ENCODE measurements around the gene TMA7.
"Not testable (repeated sequence)": the region's sequence is repeated elsewhere in the genome, so short reads cannot be mapped to it uniquely, and the experiment has no call there.

The TMA7 gene

GRCh38 chr3:48470286-48470685 is 30.2 kb downstream of the TMA7 start:
- no peak for DNase-seq

DNA sequence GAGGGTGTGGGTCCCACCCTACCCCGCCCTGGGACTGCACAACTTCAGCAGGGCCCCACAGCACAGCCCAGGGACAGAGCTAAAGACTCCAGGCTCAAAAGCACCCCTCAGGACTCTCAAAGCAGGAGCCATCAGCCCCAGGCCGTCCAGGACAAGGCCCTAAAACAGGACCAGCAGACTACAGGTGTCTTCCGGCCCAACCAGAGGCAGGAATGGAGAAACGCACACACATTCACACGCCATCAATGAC is 32.5 kb downstream of the TMA7 start:
- DNase-seq = no peak

- peak; percentile 98 for DNase-seq
Observed at GRCh38 chr3:48472923-48473616, 33.0 kb downstream of the TMA7 start.

GRCh38 chr3:48473617-48473952 is 33.5 kb downstream of the TMA7 start:
- no peak for DNase-seq

- not testable (repeated sequence) for DNase-seq
Observed at GRCh38 chr3:48474031-48474430, 34.0 kb downstream of the TMA7 start.

GRCh38 chr3:48474619-48475018 is 34.6 kb downstream of the TMA7 start:
- no peak for DNase-seq

- DNase-seq = no peak
Observed at GRCh38 chr3:48475188-48475587, 35.1 kb downstream of the TMA7 start.

DNA sequence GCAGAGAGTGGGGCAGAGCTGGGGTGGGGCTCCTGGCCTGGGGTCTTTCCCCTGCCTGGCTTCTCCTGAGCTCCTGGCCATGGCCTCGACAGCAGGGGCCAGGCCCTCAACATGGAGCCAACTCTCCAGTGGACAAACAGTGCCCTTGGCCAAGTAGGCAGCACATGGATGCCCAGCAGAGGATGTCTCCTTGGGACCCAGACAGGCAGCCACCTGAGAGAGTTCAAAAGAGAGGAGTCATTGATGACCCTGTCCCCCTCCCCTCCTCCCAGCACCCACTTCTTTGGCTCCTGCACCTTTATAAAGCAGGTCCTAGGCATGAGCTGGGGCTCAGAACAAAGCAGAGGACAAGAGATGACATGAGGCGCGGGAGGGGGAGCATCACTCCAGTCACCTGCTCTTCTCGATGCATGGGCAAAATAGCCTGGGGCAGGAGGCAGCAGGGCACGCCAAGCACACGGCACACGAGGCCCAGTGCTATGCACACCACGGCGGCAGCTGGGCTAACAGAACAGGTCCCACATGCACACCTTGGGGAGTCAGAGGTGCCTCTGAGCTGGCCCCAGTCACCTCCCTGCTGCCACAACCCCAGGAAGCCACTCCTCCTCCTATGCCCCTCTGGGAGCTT is 36.5 kb downstream of the TMA7 start:
- no peak for DNase-seq

DNA sequence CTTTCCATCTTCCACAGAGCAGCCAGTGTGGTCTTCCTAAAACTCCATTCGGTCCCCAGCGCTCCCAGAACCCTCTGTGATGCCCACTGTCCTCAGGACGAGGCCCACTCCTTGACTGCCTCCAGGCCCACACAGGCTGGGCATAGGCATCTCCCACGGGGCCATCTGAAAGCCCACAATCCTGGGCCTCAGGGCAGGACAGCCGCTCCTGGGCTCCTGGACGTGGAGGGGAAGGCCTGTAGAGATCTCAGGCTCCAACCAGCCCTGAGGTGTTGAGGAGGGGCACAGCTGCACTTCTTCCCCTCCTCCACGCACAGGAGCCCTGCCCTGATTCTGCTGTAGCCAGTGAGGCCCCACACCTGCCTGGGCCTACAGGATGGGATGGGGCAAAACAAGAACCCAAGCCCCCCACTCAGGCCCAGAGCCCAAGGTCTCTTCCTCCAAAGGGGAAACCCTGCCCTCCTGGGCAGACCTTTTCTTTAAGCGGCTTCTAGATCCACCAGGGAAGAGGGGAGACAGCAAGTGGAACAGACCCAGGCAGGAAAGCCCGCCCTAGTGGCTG is 38.0 kb downstream of the TMA7 start:
- DNase-seq = no peak

DNA sequence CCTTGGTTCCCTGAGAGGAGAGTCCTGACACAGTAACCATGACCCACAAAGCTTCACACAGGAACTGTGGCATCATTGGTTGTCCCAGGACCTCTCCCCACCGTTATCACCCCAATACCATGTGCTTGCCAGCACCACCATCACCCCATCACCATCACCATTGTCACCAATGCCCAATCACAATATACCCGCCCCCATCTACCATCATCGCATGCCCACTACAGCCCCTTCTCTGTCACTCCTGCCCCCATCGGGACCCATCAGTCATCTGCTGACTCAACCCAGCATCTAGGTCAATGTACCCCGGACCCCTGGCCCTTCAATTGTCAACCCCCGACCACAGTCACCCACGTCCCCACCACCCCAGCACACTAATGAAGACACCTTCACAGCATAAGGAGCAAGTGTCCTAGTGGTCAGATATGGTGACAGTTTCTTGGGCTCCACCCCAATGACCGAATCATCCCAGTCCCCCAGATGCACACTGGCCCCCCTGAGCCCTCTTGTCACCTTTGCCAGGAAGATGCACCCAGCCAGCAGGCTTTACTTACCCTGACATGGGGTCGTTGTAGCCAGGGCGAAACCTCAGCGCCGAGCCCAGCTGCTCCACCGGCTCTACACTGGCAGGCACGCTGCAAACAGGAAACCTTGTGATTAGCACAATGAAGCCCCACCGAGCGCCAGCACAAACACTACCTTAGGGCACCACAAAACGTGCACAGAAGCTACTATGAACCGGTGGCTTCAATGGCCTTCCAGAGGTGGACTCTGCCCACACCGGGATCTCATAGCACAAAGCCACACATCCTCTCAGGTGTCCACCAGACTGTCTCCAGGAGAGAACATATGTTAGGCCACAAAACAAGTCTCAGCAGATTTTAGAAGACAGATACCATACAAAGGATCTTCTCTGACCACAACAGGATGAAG is 38.8 kb downstream of the TMA7 start:
- no peak for DNase-seq

- DNase-seq = not testable (repeated sequence)
Observed at GRCh38 chr3:48480891-48481290, 40.8 kb downstream of the TMA7 start.

- DNase-seq = not testable (repeated sequence)
Observed at GRCh38 chr3:48482822-48483221, 42.8 kb downstream of the TMA7 start.

DNA sequence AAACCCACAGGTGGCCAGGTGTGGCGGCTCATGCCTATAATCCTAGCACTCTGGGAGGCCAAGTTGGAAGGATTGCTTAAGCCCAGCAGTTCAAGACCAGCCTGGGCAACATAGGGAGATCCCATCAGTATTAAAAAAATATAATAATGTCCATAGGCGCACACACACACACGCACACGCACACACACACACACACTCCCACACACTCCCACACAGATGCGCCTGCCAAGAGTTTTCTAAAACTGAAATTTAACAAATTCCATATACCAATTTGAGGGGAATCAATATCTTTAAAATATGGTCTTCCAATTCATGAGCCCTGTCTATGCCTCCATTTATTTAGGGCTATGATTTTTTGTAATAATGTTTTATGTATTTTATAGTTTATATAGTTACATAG is 46.9 kb downstream of the TMA7 start:
- DNase-seq = no peak

DNA sequence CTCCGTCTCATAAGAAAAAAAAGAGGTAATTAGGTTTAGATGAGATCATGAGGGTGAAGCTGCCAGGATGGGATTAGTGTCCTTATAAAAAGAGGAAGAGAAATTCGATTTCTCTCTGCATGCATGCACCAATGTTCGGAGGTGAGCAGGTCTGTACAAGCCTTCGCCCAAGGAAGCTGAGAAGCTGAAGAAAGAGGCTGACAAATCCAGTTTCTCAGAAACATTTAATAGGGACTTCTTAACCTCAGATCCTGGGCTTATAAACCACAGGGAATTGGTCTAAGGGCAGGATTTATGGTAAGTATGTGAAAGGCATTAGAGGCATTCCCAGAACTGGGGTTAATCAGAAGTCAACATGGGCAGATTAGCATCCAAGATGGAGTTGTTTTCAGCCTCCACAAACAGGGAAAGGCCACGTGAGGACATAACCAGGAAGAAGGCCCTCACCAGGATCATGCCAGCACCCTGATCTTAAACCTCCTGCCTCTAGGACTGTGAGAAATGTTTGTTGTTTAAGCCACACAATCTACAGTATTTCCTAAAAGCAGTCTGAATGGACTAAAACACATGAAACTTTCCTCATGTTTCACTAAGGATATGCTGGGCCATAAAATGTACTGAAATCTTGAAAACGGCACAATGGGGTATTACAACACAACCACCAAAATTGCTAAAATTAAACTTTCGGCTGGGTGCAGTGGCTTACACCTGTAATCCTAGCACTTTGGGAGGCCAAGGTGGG is 52.6 kb downstream of the TMA7 start:
- DNase-seq = no peak

DNA sequence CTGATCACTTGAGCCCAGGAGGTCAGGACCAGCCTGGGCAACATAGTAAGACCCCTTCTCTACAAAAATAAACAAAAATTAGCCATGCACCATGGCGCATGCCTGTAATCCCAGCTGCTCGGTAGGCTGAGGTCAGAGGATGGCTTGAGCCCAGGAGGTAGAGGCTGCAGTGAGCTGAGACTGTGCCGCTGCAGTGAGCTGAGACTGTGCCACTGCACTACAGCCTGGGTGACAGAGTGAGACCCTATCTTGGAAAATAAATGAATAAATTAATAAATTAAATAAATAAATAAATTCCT is 53.1 kb downstream of the TMA7 start:
- no peak for DNase-seq

Data from EL (cell line).